Measurements from ENCODE around the gene RNF144B. TPM values are rescaled to one million over a fixed set of nuclear protein-coding genes. Genes with fewer than 3 reads are reported as not detected.

The RNF144B gene
- total and polyA plus RNA-seq, 2 of the 13 experiments (the other 11 are each of a cell fraction or from before 2014, with no cell fraction given): 1.8 to 4.3 TPM

DNA sequence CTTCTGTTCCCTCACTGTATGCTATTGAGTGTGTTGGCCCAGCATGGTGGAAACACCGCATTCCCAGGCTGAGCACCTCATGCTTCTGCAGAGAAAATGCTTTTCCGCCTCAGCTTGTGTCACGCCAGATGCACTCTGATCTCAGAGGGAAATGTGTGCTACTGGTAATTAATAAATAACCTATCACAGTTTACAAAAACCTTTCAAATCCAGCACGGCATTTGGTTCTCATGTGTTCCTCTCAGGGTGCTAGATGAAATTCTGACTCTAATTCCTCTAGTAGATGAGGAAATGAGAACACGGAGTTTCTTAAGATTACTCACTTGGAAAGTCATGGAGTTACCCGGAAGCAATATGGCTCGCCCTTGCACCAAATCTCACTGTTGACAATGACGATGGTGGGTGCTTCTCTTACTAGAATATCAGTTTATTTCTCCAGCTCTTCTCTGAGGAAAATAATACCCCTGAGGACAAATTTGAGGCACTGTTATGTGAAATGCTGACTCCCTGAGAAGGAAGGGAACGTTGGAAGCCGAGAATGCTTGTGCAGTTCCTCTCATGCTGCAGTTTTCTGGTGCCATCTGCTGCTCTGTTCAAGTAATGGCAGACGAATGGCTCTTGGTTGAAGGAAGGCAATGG, 116.6 kb downstream of the RNF144B start (continued):
- TF ChIP-seq, protein P1, sequence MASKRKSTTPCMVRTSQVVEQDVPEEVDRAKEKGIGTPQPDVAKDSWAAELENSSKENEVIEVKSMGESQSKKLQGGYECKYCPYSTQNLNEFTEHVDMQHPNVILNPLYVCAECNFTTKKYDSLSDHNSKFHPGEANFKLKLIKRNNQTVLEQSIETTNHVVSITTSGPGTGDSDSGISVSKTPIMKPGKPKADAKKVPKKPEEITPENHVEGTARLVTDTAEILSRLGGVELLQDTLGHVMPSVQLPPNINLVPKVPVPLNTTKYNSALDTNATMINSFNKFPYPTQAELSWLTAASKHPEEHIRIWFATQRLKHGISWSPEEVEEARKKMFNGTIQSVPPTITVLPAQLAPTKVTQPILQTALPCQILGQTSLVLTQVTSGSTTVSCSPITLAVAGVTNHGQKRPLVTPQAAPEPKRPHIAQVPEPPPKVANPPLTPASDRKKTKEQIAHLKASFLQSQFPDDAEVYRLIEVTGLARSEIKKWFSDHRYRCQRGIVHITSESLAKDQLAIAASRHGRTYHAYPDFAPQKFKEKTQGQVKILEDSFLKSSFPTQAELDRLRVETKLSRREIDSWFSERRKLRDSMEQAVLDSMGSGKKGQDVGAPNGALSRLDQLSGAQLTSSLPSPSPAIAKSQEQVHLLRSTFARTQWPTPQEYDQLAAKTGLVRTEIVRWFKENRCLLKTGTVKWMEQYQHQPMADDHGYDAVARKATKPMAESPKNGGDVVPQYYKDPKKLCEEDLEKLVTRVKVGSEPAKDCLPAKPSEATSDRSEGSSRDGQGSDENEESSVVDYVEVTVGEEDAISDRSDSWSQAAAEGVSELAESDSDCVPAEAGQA (IDR thresholded peaks at IDR 0.05; ENCODE audit: low read depth): no peak; the same call in 1 of the 2 replicates
- TF ChIP-seq, protein P1 (CRISPR knock-in tag; IDR thresholded peaks at IDR 0.05; ENCODE audit: borderline replicate concordance): no peak
- TF ChIP-seq ZNF234 (CRISPR knock-in tag; conservative IDR thresholded peaks at IDR 0.05) (no peak), DNMT1 (CRISPR knock-in tag; IDR thresholded peaks at IDR 0.05) (no peak), NONO (IDR thresholded peaks at IDR 0.05) (no peak), NONO (CRISPR knock-in tag; conservative IDR thresholded peaks at IDR 0.05) (0 out of 2 replicates have a peak, but pooled peaks have one; percentile 51), ZMYM3 (CRISPR knock-in tag; IDR thresholded peaks at IDR 0.05) (no peak), RBAK (CRISPR knock-in tag; IDR thresholded peaks at IDR 0.05) (no peak), CREM (IDR thresholded peaks at IDR 0.05) (no peak), CREM (CRISPR knock-in tag; IDR thresholded peaks at IDR 0.05) (no peak), CBX5 (CRISPR knock-in tag; IDR thresholded peaks at IDR 0.05; ENCODE audit: borderline replicate concordance) (no peak), FOSL2 (CRISPR knock-in tag; IDR thresholded peaks at IDR 0.05) (0 out of 2 replicates have a peak, but pooled peaks have one; percentile 21), CAMTA2 (CRISPR knock-in tag; IDR thresholded peaks at IDR 0.05; ENCODE audit: borderline replicate concordance) (no peak), ZNF703 (CRISPR knock-in tag; IDR thresholded peaks at IDR 0.05; ENCODE audit: borderline replicate concordance) (no peak), ZNF777 (CRISPR knock-in tag; IDR thresholded peaks at IDR 0.05) (no peak), ZZZ3 (CRISPR knock-in tag; IDR thresholded peaks at IDR 0.05; ENCODE audit: borderline replicate concordance) (no peak), ZNF816 (CRISPR knock-in tag; IDR thresholded peaks at IDR 0.05; ENCODE audit: borderline replicate concordance) (no peak), HHEX (CRISPR knock-in tag; IDR thresholded peaks at IDR 0.05) (no peak), DMTF1 (CRISPR knock-in tag; IDR thresholded peaks at IDR 0.05) (no peak; the same call in 1 of the 2 replicates), ZNF10 (CRISPR knock-in tag; IDR thresholded peaks at IDR 0.05; ENCODE audit: borderline replicate concordance, low read depth) (no peak), KDM5A (IDR thresholded peaks at IDR 0.05; ENCODE audit: borderline replicate concordance, low read length) (no peak), SMC3 (IDR thresholded peaks at IDR 0.05; ENCODE audit: low read length) (peak; percentile 100)
- TF ChIP-seq, protein P2, sequence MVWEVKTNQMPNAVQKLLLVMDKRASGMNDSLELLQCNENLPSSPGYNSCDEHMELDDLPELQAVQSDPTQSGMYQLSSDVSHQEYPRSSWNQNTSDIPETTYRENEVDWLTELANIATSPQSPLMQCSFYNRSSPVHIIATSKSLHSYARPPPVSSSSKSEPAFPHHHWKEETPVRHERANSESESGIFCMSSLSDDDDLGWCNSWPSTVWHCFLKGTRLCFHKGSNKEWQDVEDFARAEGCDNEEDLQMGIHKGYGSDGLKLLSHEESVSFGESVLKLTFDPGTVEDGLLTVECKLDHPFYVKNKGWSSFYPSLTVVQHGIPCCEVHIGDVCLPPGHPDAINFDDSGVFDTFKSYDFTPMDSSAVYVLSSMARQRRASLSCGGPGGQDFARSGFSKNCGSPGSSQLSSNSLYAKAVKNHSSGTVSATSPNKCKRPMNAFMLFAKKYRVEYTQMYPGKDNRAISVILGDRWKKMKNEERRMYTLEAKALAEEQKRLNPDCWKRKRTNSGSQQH (CRISPR knock-in tag; IDR thresholded peaks at IDR 0.05; ENCODE audit: low read depth): no peak
